Activated T-cell treated with anti-CD3 and anti-CD28 coated beads for 1 hour (primary cell): ENCODE data around the gene KCNQ5.
"Not testable (repeated sequence)": the region's sequence is repeated elsewhere in the genome, so short reads cannot be mapped to it uniquely, and the experiment has no call there.

Source experiments
- DNase-seq: peaks from one replicate; pipeline ENCODE4 v3.0.0-alpha.2; 2020; ENCODE audit warnings: low read depth

Gene KCNQ5

DNA sequence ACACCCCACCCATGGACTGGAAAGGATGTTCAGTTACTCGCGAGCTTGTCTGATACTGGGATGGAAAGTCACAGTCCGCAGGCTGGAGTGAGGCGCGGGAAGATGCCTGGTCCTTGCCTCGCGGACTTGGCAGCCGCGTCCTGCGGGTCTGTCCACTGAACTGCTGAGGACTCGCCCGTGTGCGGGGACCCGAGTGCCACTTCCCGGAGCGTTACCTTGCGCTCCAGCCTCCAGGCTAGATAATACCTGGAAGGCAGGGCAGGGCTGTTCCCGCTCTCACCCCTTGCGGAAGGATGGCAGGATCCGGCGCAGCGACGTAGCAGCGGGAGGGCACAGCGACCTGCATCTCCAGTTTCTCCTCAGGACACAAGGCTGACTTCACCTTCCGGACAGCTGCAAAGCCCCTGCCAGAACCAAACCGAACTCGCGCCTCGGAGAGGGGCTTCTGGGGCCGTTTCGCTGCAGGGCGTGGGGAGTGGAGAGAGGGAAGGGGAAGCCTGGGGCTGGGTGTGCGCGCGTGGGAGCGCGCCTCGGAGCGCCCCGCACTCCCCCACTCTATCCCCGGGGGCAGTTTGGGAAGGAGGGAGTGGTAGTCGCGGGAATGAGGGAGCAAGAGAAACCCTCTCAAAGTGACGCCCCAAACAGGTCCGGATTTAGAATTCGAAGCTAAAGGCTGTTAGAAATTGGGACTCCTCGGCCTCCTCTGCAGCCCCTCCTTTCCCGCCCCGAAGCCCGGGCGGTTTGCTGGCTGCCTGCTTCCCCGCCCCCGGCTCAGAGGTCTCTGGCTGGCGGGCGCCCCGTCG lies at the start of gene KCNQ5:
KCNQ5 (plus strand) TSS at position 774 of the 803 bp plus-strand sequence.
- peak; percentile 1 for DNase-seq

DNA sequence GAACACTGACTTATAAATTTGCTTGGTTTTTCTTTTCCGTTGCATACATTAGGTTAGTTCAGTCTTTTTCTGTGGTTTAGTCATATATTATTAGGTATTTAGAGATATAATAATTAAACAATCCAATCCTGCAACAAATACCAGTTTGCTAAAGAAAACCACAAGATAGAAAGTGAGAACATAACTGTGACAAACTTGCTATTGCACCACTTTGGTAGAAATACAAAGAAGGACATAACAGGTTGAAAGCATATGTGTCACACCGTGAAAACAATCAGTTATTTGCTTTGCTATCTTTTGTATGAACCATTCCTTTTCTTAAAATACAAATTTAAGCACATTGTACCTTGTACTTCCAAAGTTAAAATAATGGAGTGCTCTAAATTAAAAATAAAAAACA lies 42.0 kb upstream of the KCNQ5 start:
- no peak for DNase-seq

DNA sequence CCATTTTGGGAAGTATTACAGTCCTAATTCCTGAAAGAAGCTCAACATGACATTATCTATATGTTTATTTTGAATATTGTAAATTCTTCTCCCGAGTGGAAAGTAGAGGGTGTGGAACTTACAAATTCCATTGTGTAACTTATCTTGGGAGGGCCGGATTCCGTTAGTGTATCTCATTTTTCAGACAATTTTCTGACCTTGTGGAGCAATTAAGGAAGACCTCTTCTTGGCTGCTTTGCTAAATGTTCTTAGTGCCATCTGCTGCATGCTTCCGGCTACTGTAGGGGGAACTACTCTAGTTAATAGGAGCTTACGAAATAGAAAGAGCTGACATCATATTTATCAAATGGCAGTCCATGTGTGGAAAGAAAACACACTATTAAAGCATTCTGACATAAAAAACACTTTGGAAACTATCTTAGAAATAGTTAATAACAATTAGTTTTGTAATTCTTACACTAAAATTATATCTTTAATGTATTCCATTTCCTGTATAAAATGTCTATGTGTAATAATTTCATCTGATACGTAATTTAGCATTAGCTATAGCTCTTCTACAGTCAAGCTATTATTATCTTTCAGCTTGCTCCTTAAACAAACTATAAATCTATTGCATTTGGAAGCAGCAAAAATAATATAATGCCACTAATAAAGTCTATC lies 41.5 kb upstream of the KCNQ5 start:
- DNase-seq: no peak

DNA sequence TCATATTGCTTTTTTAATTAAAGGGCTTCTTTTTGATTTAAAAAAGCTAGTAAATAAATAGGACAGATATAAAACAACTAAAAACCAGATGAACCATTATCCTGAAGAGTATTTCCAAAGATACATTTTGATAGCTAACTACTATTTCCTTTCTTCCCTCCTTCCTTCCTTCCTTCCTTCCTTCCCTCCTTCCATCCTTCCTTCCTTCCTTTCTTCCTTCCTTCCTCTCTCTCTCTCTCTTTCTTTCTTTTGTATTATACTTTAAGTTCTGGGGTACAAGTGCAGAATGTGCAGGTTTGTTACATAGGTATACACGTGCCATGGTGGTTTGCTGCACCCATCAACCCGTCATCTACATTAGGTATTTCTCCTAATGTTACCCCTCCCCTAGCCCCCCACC lies 40.9 kb upstream of the KCNQ5 start:
- not testable (repeated sequence) for DNase-seq

DNA sequence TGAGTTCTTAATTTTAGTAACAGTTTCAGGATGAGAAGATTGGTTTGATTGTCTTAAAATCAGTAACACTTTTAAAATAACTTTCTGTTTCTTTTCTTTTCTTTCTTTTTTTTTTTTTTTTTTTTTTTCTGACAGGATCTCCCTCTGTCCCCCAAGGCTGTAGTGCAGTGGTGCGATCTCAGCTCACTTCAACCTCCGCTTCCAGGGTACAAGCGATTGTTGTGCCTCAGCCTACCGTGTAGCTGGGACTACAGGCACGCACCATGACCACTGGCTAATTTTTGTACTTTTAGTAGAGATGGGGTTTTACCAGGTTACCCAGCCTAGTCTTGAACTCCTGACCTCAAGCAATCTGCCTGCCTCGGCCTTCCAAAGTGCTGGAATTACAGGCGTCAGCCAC lies 33.7 kb upstream of the KCNQ5 start:
- no peak for DNase-seq

DNA sequence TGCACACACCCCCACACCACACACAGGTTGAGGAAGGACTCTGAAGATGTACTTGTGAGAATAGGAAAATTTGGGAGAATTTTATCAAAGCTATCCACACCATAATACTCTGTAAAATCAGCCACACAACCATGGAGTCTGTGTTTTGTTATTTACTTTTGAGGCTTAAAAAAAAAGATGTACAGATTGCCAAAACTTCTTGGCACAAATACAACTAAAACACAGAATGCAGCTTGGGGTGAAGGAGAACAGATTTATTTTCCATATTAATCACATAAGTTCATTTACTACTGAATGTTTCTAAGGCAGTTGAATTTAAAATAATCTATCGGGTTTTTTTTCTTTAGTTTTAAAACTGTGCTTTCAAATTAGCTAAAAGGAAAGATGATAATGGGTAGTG lies 32.8 kb upstream of the KCNQ5 start:
- no peak for DNase-seq

DNA sequence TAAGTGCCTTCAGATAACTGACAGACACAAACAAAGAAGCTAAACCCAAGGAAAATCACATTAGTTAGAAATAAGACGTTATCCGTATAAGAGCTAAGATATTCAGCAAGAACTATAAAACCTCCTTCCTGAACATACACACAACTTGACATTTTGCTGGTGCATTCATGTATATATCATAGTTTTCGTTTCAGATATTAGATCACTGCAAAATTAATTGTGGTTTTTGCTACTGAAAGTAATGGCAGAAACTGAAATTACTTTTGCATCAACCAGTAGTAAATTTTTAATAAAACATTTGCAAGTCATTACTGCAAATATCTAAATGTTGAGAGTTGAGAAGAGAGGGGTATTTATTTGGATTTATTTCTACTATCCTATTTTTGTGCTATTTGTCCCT lies 26.1 kb upstream of the KCNQ5 start:
- no peak for DNase-seq

DNA sequence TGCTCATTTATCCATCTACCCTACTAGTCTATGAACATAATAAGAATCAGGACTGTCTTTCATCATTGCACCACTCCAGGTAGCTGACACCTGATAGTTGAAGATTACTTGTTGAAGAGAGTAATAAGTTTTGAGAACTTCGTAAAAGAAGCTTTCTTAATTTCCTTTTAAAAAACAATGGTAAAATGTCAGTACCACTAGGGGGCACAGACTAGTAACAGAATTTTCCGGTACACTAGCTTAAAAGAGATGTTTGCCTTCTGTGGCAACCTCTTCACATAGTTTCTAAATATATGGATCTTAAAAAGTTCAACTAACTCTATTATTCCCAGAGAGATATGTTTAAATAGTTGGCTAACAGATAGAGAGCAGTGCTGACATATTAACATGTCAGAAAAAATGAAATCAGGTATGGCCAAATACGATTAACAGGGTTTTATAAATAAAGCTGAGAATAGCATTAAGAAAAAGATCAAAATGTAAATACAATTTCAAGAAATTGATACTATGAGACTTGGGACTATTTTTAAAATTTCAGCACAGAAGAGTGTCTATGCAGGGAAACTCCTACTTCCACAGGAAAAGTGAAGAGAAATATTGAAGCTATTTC lies 5.4 kb upstream of the KCNQ5 start:
- DNase-seq: no peak

DNA sequence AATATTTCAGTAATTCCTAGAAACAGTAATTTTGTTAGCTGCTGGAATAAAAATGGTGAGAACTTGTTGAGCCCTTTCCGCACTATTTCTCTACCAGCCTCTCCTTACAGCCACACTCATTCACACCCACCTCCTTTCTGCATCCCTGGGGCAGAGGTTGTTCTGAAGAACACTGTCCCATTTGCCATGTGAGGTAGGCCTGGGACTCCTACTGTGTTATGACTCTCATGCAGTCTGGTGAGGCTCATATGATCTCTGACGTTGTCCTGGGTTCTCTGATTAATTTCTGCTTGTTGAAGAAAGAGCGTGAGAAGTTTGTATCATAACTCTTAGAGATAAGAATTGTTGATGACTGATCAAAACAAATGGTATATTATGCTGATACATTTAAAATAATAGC lies 4.1 kb upstream of the KCNQ5 start:
- no peak for DNase-seq

DNA sequence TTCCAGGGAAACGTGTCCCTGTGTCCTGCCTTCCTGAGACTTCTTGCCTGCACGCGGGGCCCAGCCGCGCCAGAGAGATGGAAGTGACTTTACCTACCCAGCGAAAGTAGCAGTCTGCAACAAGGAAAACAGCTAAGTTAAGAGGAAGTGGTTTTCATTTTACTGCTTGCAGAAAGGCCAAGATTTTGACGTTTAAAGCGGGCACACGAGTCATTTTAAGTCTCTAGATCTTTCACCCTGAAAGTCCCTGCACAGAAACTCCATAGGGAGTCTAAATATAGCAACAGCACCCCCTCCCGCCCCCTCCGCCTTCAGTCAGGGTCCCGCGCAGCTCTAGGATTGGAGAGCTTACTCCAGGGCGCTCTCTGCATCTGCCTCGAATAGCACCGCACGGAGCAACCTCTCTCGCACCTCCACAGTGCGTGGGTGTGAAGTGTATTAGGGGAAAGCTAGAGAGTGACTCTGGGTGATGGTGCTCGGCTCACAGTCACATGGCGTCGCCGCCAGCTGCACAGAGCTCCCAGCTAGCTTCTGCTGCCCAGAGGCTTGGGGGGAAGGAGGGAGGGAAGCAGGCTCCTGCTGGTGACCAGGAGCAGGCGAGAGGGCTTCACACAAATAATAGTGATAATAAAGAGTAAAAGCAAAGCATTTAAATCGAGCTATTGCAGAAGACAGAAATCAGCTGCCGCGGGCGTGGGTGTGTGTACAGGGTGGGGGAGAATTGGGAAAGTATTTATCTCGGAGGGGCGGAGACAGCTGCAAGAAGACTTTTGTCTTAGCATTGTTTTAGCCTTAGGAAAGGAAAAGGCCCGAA lies 1.8 kb upstream of the KCNQ5 start:
- peak; percentile 48 for DNase-seq

DNA sequence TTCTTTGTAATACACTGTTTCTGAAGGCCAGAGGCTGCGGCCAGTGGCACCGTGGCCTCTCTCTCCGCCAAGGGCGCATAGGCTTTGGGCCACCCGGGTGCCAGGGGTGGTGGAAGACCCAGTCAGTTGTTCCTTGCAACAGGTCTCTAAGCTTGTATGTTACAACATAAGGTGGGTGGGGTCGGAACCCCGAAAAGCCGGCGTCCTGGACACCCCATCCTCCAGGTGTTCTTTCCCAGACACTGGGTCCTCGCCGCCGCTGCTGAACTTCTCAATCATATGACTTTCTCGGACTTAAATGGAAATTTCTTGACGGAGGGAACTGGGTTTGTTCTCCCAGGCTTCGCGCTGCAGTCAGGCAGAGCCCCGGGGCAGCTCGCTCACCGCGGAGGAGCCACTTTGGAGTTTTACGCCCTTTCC lies 983 bp upstream of the KCNQ5 start:
- peak; percentile 3 for DNase-seq

DNA sequence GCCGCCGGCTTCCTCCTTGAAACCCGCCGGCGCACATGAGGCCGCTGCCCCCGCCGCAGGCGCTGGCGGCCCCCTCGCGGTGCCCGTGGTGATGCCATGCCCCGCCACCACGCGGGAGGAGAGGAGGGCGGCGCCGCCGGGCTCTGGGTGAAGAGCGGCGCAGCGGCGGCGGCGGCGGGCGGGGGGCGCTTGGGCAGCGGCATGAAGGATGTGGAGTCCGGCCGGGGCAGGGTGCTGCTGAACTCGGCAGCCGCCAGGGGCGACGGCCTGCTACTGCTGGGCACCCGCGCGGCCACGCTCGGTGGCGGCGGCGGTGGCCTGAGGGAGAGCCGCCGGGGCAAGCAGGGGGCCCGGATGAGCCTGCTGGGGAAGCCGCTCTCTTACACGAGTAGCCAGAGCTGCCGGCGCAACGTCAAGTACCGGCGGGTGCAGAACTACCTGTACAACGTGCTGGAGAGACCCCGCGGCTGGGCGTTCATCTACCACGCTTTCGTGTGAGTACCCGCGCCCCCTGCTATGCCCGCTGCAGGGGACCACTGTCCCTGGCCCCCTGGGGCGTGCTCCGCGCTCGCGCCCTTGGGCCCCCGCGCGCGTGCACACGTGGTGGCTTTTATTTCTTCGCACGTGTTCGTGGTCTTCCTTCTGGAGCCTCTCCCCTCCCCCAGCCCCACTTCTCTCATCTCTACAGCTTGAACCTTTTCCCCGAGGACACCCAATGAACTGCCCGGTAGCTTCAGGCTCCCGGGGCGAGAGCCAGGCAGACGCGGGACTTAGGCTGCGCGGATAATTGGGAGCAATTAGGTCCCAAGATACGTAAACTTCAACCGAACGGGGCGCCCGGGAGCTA lies 453 bp downstream of the KCNQ5 start:
- DNase-seq: peak; percentile 44

DNA sequence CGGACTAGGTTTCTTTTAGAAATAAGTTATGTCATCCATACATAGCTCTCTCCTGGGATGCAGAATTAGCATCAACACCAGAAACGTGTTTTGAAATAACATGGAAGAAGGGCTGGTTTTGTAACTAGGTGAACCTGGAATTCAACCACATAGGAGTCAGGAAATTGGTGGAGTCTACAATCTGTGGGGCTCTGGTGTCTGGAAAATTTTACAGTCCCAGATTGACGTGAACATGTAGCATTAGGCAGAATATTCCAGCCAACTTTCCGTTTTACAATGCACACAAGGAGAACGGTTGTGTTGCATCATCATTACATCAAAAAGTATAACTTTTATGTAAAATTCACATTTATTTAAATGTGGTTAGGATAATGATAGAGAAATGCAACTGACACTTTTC lies 1.9 kb downstream of the KCNQ5 start:
- no peak for DNase-seq

DNA sequence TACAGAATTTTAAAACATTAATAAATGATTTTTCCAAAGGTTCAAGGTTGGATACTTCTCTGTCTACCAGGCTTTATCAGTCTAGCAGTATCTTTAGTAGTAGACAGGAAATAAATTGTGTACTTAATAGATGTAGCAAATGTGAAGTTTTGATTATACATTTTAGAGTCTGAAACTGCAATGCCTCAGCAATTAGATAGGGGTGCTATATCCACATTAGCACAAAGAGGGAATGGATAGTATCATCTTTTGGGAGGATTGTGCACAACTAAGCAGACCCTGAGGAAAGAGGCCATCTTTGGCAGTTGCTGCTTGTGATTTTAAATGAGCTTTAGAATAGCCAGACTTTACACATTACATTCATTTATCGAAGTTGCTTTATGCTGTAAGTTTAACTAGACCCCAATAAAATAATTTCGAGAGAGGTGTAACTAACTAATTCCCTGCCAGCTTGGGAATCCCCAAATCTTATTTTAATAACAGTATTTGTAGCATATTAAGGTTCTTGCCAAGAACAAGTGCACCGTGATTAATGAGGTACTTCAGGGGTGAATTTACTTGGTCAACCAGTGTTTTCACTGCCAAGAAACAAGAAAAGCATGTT lies 2.8 kb downstream of the KCNQ5 start:
- DNase-seq: no peak

DNA sequence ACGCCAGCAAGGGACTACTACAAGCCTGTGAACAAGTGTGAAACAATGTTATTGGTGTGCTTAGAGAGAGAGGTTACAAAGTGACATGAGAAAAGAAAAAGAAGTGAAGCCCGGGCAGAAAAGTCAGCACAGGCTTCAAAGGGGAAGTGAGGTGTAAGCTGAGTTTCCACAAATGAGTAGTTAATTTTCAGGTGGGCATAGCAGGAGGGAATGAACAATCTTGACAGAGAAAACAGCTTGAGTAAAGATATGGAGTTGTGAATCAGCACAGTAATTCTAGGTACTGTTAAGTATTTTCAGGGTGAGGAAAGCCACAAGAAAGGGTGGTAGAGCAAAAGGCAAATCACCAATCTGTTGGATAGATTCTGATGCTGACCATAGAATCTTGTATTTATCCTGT lies 4.3 kb downstream of the KCNQ5 start:
- no peak for DNase-seq

DNA sequence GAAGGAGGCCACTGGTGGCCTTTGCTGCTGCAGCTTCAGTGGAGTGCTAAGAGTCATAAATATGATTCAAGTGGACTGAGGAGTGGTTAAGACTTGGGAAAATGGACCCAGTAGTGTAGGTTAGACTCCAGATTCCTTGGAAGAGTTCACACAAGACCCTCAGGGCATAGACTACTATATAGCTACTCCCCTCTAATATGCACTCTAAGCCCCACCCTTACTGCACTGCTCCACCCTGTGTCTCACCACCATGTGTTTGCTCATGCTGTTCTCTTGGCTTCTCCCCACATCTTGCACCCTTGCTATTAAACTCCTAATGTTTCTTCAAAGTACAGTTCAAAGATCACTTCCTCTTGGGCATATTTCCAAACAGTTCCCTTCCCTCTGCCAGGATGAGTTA lies 5.7 kb downstream of the KCNQ5 start:
- DNase-seq: no peak

DNA sequence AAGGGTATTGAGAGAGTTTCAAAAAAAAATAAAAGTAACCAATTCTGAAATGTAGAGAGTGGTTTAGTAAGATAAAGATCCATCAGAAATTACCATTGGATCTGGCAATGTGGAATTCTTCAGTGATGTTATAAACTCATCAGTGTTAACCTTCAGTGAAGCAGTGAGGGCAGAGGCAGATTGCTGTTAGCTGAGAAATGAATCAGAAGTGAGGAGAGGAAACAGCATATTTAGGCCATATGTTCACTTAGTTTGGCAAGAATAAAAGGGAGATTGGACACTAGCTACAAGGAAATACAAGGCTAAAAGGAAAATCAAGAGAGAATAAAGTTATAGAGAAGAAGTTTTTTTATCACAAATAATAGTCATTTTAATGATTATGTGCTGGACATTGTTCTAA lies 9.6 kb downstream of the KCNQ5 start:
- no peak for DNase-seq

DNA sequence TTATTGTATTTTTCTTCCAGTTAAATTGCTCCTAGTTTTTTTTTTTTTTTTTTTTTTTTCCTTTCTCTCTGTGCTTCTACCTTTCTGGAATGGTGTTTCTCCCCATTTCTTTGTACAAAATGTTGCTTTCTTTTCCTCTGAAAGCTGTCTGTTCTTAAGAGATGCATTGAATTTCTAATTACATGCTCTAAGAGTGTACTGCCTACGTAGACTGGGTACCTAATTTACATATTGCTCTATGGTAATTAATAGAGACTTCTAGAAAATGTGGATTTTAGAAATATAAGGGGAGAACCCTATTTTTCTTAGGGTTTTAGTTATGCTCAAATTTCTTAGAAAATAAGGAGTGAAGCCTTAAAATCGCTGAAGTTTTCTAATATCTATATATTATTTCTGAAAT lies 13.8 kb downstream of the KCNQ5 start:
- no peak for DNase-seq

DNA sequence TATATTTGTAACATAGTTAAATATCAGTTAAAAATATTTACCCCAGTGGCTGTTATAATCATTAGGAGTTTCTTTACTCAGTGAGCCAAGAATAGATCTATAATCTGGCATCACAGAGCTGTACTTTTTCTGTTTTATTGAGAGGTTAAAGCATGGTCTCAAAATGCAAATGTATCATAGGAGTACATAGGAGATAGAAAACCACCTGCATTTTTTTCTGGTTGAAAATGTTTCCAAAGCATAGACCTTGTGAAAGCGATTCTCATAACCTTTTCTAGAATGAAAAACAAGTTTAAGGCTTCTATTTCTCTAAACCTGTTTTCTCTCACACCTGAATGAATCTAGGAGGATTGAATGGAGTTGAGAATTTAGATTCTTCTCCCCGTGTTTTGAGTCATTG lies 14.4 kb downstream of the KCNQ5 start:
- DNase-seq: no peak

DNA sequence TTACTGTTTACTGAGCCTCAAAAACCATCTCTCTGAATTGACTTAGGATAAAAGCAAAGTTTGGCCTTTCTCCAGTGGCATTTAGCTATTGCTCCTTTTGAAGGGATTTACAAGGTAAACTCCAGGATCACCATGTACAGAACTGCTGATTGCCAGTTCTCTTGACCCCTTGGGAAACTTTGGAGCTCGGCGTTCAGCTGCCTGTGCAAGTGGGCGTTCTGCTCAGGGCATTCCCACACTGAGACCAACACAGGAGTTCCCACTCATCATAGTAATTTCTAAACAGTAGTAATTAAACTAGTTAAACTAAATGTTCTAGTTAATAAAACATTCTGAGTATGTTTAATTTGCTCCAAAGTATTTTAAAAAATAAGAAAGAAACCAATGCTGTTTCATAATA lies 14.9 kb downstream of the KCNQ5 start:
- DNase-seq: no peak

DNA sequence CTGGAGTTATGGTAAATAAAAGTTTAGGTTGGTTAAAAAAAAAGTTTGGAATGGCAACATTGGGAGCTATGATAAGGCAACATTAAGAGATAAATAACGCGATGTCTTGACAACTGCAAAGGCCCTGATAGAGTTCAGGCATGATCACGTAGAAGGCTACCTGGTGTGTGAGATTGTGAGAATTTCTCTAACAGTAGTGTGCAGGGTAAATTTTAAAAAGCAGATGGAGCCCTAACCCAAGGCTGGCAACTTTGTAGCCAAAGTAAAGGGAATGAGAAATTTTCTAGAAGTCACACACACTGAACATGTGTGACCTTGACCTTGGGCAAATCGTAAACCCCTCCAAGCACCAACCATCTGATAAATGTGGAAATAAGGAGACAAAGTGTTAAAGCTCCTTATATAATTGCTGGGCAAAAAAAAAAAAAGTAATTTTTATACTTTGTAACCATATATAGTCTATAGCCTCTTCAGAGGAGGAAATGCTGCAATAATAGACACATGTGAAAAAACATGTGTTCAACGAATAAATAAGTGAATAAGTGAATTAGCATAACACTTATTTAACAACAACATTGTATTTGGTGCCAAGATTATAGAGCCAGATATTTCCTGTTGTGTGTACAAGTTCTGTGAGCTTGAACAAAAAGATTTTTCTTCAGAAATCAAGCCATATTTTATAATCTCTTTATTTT lies 18.2 kb downstream of the KCNQ5 start:
- no peak for DNase-seq
